BLaER1 treated with 17β-estradiol and CSF1 and Interleukin-3, amounts not matched to agents 10 nM and 100 nM (cell line): ENCODE results near the gene BCAR1.

Experiments
- H3K27ac ChIP-seq, 11 experiments: shearing (Covaris generic); formaldehyde crosslinking; 2 replicates each; pipeline ENCODE4 v1.8.1; 2022
- H3K27me3 ChIP-seq, 11 experiments: shearing (Covaris generic); formaldehyde crosslinking; 2 replicates each; pipeline ENCODE4 v1.8.1; 2022
- H3K36me3 ChIP-seq, 11 experiments: shearing (Covaris generic); formaldehyde crosslinking; 2 replicates each; pipeline ENCODE4 v1.8.1; 2022
- H3K4me1 ChIP-seq, 10 experiments: shearing (Covaris generic); formaldehyde crosslinking; 2 replicates each; pipeline ENCODE4 v1.8.1; 2022
- H3K4me2 ChIP-seq, 11 experiments: shearing (Covaris generic); formaldehyde crosslinking; 2 replicates each; pipeline ENCODE4 v1.8.1; 2022
- H3K4me3 ChIP-seq, 10 experiments: shearing (Covaris generic); formaldehyde crosslinking; 2 replicates each; pipeline ENCODE4 v1.8.1; 2022
- H3K9ac ChIP-seq, 11 experiments: shearing (Covaris generic); formaldehyde crosslinking; 2 replicates each; pipeline ENCODE4 v1.8.1; 2022
- H3K9me3 ChIP-seq, 11 experiments: shearing (Covaris generic); formaldehyde crosslinking; replicated peaks in 1 of 11; 2 replicates each; pipeline ENCODE4 v1.8.1; 2022
- H4K20me1 ChIP-seq, 11 experiments: shearing (Covaris generic); formaldehyde crosslinking; 2 replicates each; pipeline ENCODE4 v1.8.1; 2022
- Cebpa-rat ChIP-seq, 11 experiments: shearing (Covaris generic); IDR thresholded peaks; 2 replicates each; pipeline ENCODE4 v1.8.1; 2022

Gene BCAR1

DNA sequence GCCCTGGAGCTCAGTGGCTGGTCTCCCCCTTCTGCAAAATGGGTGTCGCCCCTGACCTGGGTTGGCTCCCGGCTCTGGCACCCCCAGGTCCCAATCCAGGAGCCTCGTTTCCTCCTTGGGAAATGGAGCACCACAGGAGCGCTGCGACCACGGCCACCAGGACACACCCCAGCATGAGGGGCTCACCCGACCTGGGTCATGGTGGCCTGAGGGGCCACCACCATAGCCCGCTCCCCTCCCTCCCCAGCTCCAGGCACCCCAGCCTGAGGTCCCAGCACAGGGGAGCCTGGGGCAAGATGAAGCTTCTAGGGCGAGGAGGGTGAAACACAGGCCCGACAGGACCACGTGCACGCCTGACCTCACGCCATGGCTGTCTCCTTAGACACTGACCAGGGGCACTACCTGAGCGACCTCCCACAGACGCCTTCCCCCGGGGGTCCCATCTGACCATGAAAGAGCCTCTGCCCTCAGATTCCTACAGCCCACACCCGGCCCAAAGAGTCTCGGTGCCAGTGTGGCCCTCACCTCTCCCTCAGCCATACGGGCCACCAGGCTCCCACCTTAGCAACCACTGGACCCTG lies 11.8 kb downstream of the BCAR1 start:
- Histone ChIP-seq H3K4me2 (no peak overlapping the region; a peak in 4 of 22 replicates), H3K4me1 (peaks cover 9 to 32% (median 28%) of the 10 kb centered on the region in 10 experiments), H3K27me3 (peaks cover 0 to 94% (median 0%) of the 10 kb centered on the region in 11 experiments; a peak in 7 of 22 replicates), H3K4me3 (no peak overlapping the region), H3K9ac (no peak overlapping the region), H3K9me3 (no peaks in the 10 kb centered on the region), H3K36me3 (no peaks in the 10 kb centered on the region), H3K27ac (no peak overlapping the region), H4K20me1 (peaks cover 0 to 100% (median 13%) of the 10 kb centered on the region in 11 experiments; a peak in 12 of 22 replicates)
- no peak for TF ChIP-seq Cebpa-rat (IDR thresholded peaks at IDR 0.05)

DNA sequence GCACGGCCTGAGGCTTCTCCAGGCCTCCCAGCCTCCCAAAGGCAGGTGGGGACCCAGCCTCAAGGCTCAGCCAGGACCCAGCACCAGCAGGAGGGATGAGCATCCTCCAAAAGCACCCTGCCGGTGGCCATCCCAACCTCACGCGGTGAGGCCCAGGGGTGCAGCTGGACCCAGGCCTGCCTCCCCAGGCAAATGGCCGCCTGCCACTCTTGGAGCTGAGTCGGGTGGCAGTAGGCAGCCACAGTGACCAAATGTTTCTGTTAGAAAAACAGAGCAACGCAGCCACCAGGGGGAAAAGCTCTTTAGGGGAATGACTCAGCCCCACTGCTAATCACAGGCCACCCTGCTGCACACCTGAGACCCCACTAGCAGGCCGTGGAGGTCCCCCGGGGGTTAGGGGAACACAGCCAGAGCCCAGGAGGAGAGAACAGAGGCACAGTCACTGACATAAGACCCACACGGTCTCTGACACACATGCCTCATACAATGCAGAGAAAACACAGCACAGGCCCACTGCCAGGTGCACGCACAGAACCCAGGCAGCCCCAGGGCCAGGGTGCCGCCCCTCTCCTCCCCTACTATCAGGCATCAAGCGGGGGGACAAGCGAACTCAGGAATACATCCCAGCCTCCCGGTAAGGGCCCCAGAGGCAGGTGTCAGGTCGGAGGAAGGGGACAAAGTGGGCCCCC lies 12.4 kb downstream of the BCAR1 start:
- Histone ChIP-seq H3K4me2 (peak overlapping the region in 9 of 11 experiments; percentile 13 to 81 (median 55); a peak in 16 of 22 replicates), H3K27ac (no peak overlapping the region), H4K20me1 (peaks cover 0 to 100% (median 12%) of the 10 kb centered on the region in 11 experiments; a peak in 12 of 22 replicates), H3K36me3 (no peaks in the 10 kb centered on the region), H3K4me1 (peaks cover 3 to 25% (median 21%) of the 10 kb centered on the region in 10 experiments), H3K9me3 (no peaks in the 10 kb centered on the region), H3K4me3 (no peak overlapping the region), H3K27me3 (peaks cover 0 to 100% (median 0%) of the 10 kb centered on the region in 11 experiments; a peak in 7 of 22 replicates), H3K9ac (peak overlapping the region in 1 of 11 experiments; percentile 29; a peak in 2 of 22 replicates)
- no peak for TF ChIP-seq Cebpa-rat (IDR thresholded peaks at IDR 0.05)

- Histone ChIP-seq H3K9me3 (no peaks in the 10 kb centered on the region), H3K27ac (no peak overlapping the region), H4K20me1 (peaks cover 0 to 100% (median 12%) of the 10 kb centered on the region in 11 experiments; a peak in 11 of 22 replicates), H3K36me3 (no peaks in the 10 kb centered on the region), H3K9ac (peak overlapping the region in 2 of 11 experiments; percentile 26 to 29; a peak in 2 of 22 replicates), H3K4me3 (no peak overlapping the region), H3K4me1 (peaks cover 0 to 21% (median 17%) of the 10 kb centered on the region in 10 experiments; a peak in 13 of 20 replicates), H3K27me3 (peaks cover 0 to 100% (median 0%) of the 10 kb centered on the region in 11 experiments; a peak in 7 of 22 replicates), H3K4me2 (peak overlapping the region in 9 of 11 experiments; percentile 13 to 81 (median 55); a peak in 16 of 22 replicates)
- TF ChIP-seq Cebpa-rat (IDR thresholded peaks at IDR 0.05): no peak
Observed at GRCh38 chr16:75238132-75238852, 13.1 kb downstream of the BCAR1 start.

DNA sequence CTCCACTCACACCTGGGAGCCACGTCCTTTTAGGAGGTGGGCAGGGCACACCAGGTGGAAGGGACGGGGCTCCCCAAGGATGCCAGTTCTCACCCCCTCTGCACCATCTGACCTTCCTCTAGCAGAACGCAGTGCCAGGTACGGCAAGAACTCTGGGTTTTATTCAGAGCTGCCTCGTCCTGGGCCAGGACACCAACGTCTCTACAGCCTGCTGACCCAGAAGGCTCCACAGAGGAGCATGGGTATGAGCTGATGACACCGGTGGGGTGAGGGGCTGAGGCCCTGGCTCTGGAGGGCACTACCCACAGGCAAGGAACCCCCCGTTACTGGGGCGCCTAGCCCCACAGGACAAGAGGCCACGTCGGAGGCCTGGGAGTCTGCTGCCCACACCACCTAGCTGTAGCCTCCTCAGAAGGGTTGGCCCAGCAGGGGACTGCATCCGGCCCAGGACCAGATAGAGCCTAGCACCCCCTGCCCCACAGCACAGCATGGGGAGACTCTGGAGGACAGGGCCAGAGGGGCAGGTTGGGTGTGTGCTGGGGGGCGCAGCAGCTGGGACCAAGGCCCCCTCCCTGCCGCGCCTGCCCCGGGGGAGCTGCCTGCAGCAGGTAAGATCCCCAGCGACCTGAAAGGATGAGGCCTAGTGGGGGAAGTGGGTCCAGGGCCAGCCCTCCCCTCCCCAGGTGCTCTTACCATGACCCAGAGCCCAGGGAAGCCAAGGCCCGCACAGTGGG lies 13.9 kb downstream of the BCAR1 start:
- no peak overlapping the region for H3K27ac ChIP-seq
- peaks cover 0 to 100% (median 12%) of the 10 kb centered on the region in 11 experiments; a peak in 11 of 22 replicates for H4K20me1 ChIP-seq
- peak overlapping the region in 8 of 11 experiments; percentile 40 to 81 (median 56); a peak in 13 of 22 replicates for H3K4me2 ChIP-seq
- no peaks in the 10 kb centered on the region for H3K36me3 ChIP-seq
- H3K27me3 ChIP-seq: peaks cover 0 to 100% (median 0%) of the 10 kb centered on the region in 11 experiments; a peak in 7 of 22 replicates
- peaks cover 0 to 21% (median 17%) of the 10 kb centered on the region in 10 experiments; a peak in 13 of 20 replicates for H3K4me1 ChIP-seq
- peak overlapping the region in 1 of 11 experiments; percentile 29; a peak in 1 of 22 replicates for H3K9ac ChIP-seq
- H3K9me3 ChIP-seq: no peaks in the 10 kb centered on the region
- no peak for TF ChIP-seq Cebpa-rat (IDR thresholded peaks at IDR 0.05)
- no peak overlapping the region for H3K4me3 ChIP-seq

GRCh38 chr16:75236736-75237397 lies 14.6 kb downstream of the BCAR1 start:
- H3K9ac ChIP-seq: no peak overlapping the region
- H3K4me3 ChIP-seq: no peak overlapping the region
- H3K27ac ChIP-seq: no peak overlapping the region
- H3K27me3 ChIP-seq: peaks cover 0 to 100% (median 0%) of the 10 kb centered on the region in 11 experiments; a peak in 7 of 22 replicates
- peaks cover 0 to 21% (median 17%) of the 10 kb centered on the region in 10 experiments; a peak in 13 of 20 replicates for H3K4me1 ChIP-seq
- H4K20me1 ChIP-seq: peaks cover 0 to 100% (median 12%) of the 10 kb centered on the region in 11 experiments; a peak in 11 of 22 replicates
- no peaks in the 10 kb centered on the region for H3K36me3 ChIP-seq
- TF ChIP-seq Cebpa-rat (IDR thresholded peaks at IDR 0.05): no peak
- no peak overlapping the region for H3K4me2 ChIP-seq
- no peaks in the 10 kb centered on the region for H3K9me3 ChIP-seq

DNA sequence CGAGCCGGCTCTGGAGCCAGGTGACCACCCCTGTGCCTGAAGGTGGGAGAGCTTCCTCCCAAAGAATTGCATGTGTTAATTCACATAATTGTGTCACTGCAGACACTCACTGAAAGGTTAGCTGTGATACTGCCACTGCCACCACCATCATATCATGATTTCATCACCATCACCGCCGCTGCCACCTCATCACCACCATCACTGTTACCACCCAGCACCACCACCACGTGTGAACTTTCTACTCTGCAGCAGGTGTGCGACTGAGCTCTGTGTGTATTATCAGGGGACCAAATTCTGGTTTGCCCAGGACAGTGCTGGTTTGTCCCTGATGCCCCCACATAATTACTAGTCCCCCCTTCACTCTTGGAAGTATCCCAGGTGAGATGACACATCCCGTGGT lies 15.2 kb downstream of the BCAR1 start:
- no peak overlapping the region for H3K27ac ChIP-seq
- peaks cover 0 to 21% (median 17%) of the 10 kb centered on the region in 10 experiments; a peak in 13 of 20 replicates for H3K4me1 ChIP-seq
- H3K4me3 ChIP-seq: no peak overlapping the region
- peaks cover 0 to 99% (median 12%) of the 10 kb centered on the region in 11 experiments; a peak in 11 of 22 replicates for H4K20me1 ChIP-seq
- TF ChIP-seq Cebpa-rat (IDR thresholded peaks at IDR 0.05): no peak
- no peaks in the 10 kb centered on the region for H3K36me3 ChIP-seq
- H3K27me3 ChIP-seq: peaks cover 0 to 100% (median 0%) of the 10 kb centered on the region in 11 experiments; a peak in 7 of 22 replicates
- H3K4me2 ChIP-seq: no peak overlapping the region
- H3K9ac ChIP-seq: no peak overlapping the region
- no peaks in the 10 kb centered on the region for H3K9me3 ChIP-seq

DNA sequence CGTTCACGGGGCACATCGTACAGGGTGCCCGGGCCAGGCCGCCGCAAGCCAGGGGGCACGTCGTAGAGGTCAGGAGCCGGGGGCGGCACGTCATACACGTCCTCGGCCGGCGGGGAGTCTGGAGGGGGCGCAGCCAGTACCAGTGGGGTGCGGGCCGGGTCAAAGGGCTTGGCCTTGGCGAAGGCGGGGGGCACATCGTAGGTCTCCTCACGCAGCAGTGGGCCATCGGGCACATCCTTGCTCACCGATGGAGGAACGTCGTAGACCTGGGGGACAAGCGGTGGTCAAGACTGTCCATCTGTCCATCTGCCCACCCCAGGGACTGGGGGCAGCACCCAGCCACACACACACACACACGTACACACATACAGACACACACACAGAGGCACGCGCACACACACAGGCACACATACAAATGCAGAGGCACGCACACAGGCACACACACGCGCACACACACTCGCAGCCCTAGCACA lies 15.7 kb downstream of the BCAR1 start:
- Histone ChIP-seq H3K27ac (no peak overlapping the region), H3K4me2 (no peak overlapping the region), H3K9me3 (no peaks in the 10 kb centered on the region), H3K4me1 (peaks cover 0 to 21% (median 17%) of the 10 kb centered on the region in 10 experiments; a peak in 13 of 20 replicates), H4K20me1 (peaks cover 0 to 98% (median 12%) of the 10 kb centered on the region in 11 experiments; a peak in 11 of 22 replicates), H3K27me3 (peaks cover 0 to 100% (median 0%) of the 10 kb centered on the region in 11 experiments; a peak in 7 of 22 replicates), H3K4me3 (no peak overlapping the region), H3K36me3 (no peaks in the 10 kb centered on the region), H3K9ac (no peak overlapping the region)
- TF ChIP-seq Cebpa-rat (IDR thresholded peaks at IDR 0.05): no peak
